ENCODE measurements around the gene IDH3B. TPM values are rescaled to one million over a fixed set of nuclear protein-coding genes. Genes with fewer than 3 reads are reported as not detected.
A peak's percentile ranks its signal among the peaks of the same experiment; 100 is the strongest.

Gene IDH3B
- total RNA-seq (ENCODE audit: unreplicated experiment) = 103 TPM
- long read RNA-seq, transcript IDH3B-201 (12 exons, 1,545 nt) = major isoform, 75 of 128 reads
- long read RNA-seq, transcript IDH3B-202 (12 exons, 1,230 nt) = minor isoform, 5 of 128 reads
- long read RNA-seq, transcript IDH3B-206 (13 exons, 1,279 nt) = minor isoform, 7 of 128 reads
- long read RNA-seq, partial matches to known transcripts = 23 of 128 reads
- long read RNA-seq, other reads (novel, unspliced or antisense) = 17 of 128 reads

DNA sequence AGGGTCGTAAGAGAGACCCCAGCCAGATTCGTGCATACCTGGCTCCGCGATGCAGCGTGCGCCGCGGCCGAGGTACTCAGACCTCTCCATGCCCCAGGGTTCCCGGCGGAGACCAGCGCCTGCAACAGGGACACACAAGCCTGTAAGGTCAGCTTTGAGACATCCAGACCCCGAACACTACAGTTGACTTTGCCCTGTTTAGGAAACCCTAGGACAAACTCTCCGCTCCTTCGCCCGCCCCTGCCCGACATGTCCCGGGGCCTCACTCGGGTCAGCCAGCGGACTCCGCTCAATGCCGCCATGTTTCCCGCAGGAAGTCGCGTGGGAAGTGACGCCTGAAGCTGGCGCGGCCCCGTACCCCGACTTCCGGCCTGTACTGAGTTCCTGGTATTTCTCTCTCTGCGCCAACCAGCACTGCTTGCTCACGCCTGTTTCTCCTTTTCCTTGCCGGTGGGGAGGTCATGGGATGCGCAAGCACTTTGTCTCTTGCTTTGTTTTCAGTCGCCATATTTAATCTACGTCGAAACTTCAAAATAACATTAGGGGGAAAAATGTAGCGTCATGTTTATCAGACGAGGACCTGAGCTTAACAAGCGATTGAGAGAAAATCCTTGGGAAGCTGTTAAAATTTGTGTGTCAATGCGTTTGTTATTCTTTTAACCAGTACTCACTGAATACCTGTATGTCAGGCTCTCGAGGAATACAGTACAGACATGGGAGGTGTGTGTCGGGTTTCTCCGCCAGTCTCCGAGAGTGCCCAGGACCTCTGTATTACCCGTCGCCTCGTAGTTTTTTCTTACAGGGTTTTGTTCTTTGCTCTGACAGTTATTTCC lies at the start of gene IDH3B:
IDH3B (minus strand) TSS at position 330 of the 833 bp plus-strand sequence; CDS start at position 302, 28 bp downstream.
- peaks cover 4% of the 10 kb centered on the region for H3K4me1 Mint-ChIP-seq (ENCODE audit: low read depth, unreplicated experiment)
- H3K4me3 Mint-ChIP-seq (ENCODE audit: unreplicated experiment) = peak within 1 kb of the TSS; percentile 95
- peak; percentile 92 for DNase-seq
- H3K27ac Mint-ChIP-seq (ENCODE audit: unreplicated experiment) = peak within 1 kb of the TSS; percentile 90
- H3K36me3 Mint-ChIP-seq (ENCODE audit: unreplicated experiment) = no peaks in the 10 kb centered on the region
- H3K9me3 Mint-ChIP-seq (ENCODE audit: unreplicated experiment) = peaks cover 9% of the 10 kb centered on the region
- TF ChIP-seq, protein P1, sequence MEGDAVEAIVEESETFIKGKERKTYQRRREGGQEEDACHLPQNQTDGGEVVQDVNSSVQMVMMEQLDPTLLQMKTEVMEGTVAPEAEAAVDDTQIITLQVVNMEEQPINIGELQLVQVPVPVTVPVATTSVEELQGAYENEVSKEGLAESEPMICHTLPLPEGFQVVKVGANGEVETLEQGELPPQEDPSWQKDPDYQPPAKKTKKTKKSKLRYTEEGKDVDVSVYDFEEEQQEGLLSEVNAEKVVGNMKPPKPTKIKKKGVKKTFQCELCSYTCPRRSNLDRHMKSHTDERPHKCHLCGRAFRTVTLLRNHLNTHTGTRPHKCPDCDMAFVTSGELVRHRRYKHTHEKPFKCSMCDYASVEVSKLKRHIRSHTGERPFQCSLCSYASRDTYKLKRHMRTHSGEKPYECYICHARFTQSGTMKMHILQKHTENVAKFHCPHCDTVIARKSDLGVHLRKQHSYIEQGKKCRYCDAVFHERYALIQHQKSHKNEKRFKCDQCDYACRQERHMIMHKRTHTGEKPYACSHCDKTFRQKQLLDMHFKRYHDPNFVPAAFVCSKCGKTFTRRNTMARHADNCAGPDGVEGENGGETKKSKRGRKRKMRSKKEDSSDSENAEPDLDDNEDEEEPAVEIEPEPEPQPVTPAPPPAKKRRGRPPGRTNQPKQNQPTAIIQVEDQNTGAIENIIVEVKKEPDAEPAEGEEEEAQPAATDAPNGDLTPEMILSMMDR (IDR thresholded peaks at IDR 0.05; ENCODE audit: partially characterized antibody, unreplicated experiment) = no peak
- H3K27me3 Mint-ChIP-seq (ENCODE audit: unreplicated experiment) = peaks cover 7% of the 10 kb centered on the region

DNA sequence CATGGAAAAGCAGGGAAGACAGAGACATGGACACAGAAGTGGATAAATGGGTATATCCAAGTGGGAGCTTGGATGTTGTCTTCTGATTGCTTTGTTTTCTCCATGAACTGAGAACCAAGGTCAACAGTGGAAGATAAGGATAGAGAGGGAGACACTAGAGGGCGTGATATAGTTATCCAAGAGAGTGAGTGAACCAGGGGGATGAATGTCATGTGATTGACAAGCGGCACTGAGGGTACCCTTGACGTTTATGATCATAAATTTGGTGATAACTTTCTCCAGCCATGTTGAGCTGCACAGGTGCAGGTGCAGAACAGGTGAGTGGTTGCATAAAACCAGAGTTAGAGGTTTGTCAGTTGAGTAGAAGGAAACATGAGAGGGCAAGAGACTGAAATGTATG lies 49.3 kb upstream of the IDH3B start:
- no peaks in the 10 kb centered on the region for H3K4me1 Mint-ChIP-seq (ENCODE audit: low read depth, unreplicated experiment)
- H3K36me3 Mint-ChIP-seq (ENCODE audit: unreplicated experiment) = peaks cover 6% of the 10 kb centered on the region
- no peaks in the 10 kb centered on the region for H3K9me3 Mint-ChIP-seq (ENCODE audit: unreplicated experiment)
- no peak overlapping the region for H3K4me3 Mint-ChIP-seq (ENCODE audit: unreplicated experiment)
- H3K27me3 Mint-ChIP-seq (ENCODE audit: unreplicated experiment) = no peaks in the 10 kb centered on the region
- H3K27ac Mint-ChIP-seq (ENCODE audit: unreplicated experiment) = no peak overlapping the region
- TF ChIP-seq, protein P1 (IDR thresholded peaks at IDR 0.05; ENCODE audit: partially characterized antibody, unreplicated experiment) = no peak
- DNase-seq = no peak

DNA sequence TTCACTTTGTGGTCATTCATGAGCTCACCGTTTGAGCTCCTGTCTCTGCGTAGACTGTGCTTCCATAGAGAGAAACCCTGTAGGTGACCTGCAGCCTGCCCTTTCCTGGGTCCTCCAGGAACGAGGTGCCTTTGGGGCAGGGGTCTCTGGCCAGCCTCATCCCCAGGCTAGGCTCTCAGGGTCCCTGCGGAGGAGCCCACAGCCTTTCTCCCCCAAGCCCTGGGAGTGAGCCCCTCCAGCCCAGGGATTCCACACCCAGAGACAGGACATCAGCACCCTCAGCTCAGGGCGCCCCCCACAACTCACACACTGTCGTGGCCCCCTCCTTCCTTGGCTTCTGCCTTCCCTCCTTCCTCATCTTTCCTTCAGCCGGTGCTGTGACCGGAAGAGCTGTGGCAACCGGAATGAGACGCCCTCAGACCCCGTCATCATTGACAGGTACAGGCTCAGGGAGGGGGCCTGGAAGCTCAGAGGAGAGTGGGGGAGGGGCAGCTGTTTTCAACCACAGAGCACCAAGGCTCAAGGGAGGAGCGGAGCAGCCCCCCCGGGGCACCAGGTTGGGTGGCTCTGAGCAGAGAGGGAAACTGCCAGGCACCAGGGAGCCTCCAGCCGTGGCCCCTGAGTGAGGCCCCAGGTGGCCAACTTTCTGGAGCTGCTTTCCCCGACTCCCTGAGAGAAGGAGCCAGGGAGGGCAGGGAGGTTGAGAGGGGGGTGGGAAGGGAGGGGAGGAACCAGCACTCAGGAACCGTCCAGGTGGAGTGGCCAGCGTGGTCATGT lies 45.4 kb upstream of the IDH3B start:
- TF ChIP-seq, protein P1 (IDR thresholded peaks at IDR 0.05; ENCODE audit: partially characterized antibody, unreplicated experiment) = no peak
- no peak for DNase-seq
- H3K36me3 Mint-ChIP-seq (ENCODE audit: unreplicated experiment) = no peaks in the 10 kb centered on the region
- H3K27ac Mint-ChIP-seq (ENCODE audit: unreplicated experiment) = no peak overlapping the region
- no peaks in the 10 kb centered on the region for H3K9me3 Mint-ChIP-seq (ENCODE audit: unreplicated experiment)
- no peak overlapping the region for H3K4me3 Mint-ChIP-seq (ENCODE audit: unreplicated experiment)
- peaks cover 5% of the 10 kb centered on the region for H3K27me3 Mint-ChIP-seq (ENCODE audit: unreplicated experiment)
- H3K4me1 Mint-ChIP-seq (ENCODE audit: low read depth, unreplicated experiment) = no peaks in the 10 kb centered on the region

DNA sequence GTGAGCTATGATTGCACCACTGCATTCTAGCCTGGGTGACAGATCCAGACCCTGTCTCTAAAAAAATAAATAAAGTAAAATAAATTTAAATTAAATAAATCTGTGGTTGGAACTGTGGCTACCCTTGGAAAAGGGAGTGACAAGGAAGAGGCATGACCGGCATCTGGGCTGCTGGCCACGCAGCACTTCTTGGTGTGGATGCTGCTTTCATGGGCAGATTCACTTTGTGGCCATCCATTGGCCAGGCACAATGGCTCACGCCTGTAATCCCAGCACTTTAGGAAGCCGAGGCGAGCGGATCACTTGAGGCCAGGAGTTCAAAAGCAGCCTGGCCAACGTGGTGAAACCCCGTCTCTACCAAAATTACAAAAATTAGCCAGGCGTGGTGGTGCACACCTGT lies 44.6 kb upstream of the IDH3B start:
- Mint-ChIP-seq H3K27me3 (ENCODE audit: unreplicated experiment) (peaks cover 5% of the 10 kb centered on the region), H3K9me3 (ENCODE audit: unreplicated experiment) (no peaks in the 10 kb centered on the region), H3K36me3 (ENCODE audit: unreplicated experiment) (no peaks in the 10 kb centered on the region), H3K4me1 (ENCODE audit: low read depth, unreplicated experiment) (no peaks in the 10 kb centered on the region), H3K27ac (ENCODE audit: unreplicated experiment) (no peak overlapping the region), H3K4me3 (ENCODE audit: unreplicated experiment) (no peak overlapping the region)
- TF ChIP-seq, protein P1 (IDR thresholded peaks at IDR 0.05; ENCODE audit: partially characterized antibody, unreplicated experiment) = no peak
- DNase-seq = no peak

All from glutamatergic neuron (in vitro differentiated cells).